Peyer's patch (tissue), 4 donors: ENCODE data around the gene SPTB. TPM values are rescaled to one million over a fixed set of nuclear protein-coding genes. Genes with fewer than 3 reads are reported as not detected.
A peak's percentile ranks its signal among the peaks of the same experiment; 100 is the strongest.

Source experiments
- DNase-seq, 3 donors: peaks; one replicate each; pipeline ENCODE4 v3.0.0-alpha.2; 2017 to 2019
- H3K27ac ChIP-seq, 4 donors: fragments of 200-600 bp; sonication (generic); one replicate each; pipeline ENCODE4 v1.5.1; 2016 to 2019
- H3K27me3 ChIP-seq, 2 donors: fragments of 200-600 bp; sonication (generic); one replicate each; pipeline ENCODE4 v1.5.1; 2019
- H3K36me3 ChIP-seq, 3 donors: fragments of 200-600 bp; sonication (generic); one replicate each; pipeline ENCODE4 v1.5.1; 2016 to 2019
- H3K4me1 ChIP-seq, 4 donors: fragments of 200-600 bp; sonication (generic); one replicate each; pipeline ENCODE4 v1.5.1; 2016 to 2019
- H3K4me3 ChIP-seq, 4 donors: fragments of 200-600 bp; sonication (generic); 1 replicate in 3 of 4; 2 replicates in 1 of 4; pipeline ENCODE4 v1.5.1; 2016 to 2019; ENCODE audit warnings: mild to moderate bottlenecking in 1 of 4
- H3K9me3 ChIP-seq, 4 donors: fragments of 200-600 bp; sonication (generic); one replicate each; pipeline ENCODE4 v1.5.1; 2016 to 2019; ENCODE audit warnings: mild to moderate bottlenecking in 1 of 4
- CTCF ChIP-seq, 6 experiments: fragments of 450-650 bp in 4 of 6; fragments of 200-600 bp in 2 of 6; sonication (generic) in 1 of 6; IDR thresholded peaks; one replicate each; pipeline ENCODE4 v1.5.1; 2017 to 2019; ENCODE audit warnings: antibody characterized with exemption in 6 of 6, mild to moderate bottlenecking in 3 of 6, moderate library complexity in 1 of 6
- POLR2A ChIP-seq, 2 donors: fragments of 450-650 bp; IDR thresholded peaks; one replicate each; pipeline ENCODE4 v1.5.1; 2017; ENCODE audit warnings: antibody characterized with exemption in 2 of 2, mild to moderate bottlenecking in 2 of 2, moderate library complexity in 2 of 2
- total RNA-seq, 4 donors: library from RNA; depleted of rRNA; stranded (reverse); fragments of >200 nt; gene quantifications; one replicate each; pipeline ENCODE4 v1.1.0, GENCODE V29; 2016

The SPTB gene
- total RNA-seq, 4 donors from 2014 or later: 0.57 to 2.5 (median 0.94) TPM; not detected in 1

- Histone ChIP-seq H3K27me3 (no peaks in the 10 kb centered on the region), H3K27ac (peak overlapping the region in 3 of 4 donors; percentile 74 to 87 (median 79)), H3K36me3 (no peaks in the 10 kb centered on the region), H3K9me3 (no peaks in the 10 kb centered on the region), H3K4me1 (peaks cover 5 to 54% (median 9%) of the 10 kb centered on the region in 4 donors), H3K4me3 (peak overlapping the region in 2 of 4 donors; percentile 68 to 95)
- TF ChIP-seq POLR2A (IDR thresholded peaks at IDR 0.05) (no peak), CTCF (IDR thresholded peaks at IDR 0.05) (no peak)
- peak in 1 of 3 donors; percentile 38 for DNase-seq
These were observed 173.6 kb downstream of the SPTB start for GRCh38 chr14:64706119-64706592.

GRCh38 chr14:64705381-64706118 lies 174.2 kb downstream of the SPTB start:
- Histone ChIP-seq H3K27ac (peak overlapping the region; percentile 74 to 87 (median 78)), H3K4me1 (peaks cover 5 to 54% (median 9%) of the 10 kb centered on the region in 4 donors), H3K9me3 (no peaks in the 10 kb centered on the region), H3K4me3 (peak overlapping the region; percentile 49 to 95 (median 60)), H3K27me3 (no peaks in the 10 kb centered on the region), H3K36me3 (no peaks in the 10 kb centered on the region)
- TF ChIP-seq POLR2A (IDR thresholded peaks at IDR 0.05): no peak
- no peak for TF ChIP-seq CTCF (IDR thresholded peaks at IDR 0.05)
- DNase-seq: peak in 1 of 3 donors; percentile 65

DNA sequence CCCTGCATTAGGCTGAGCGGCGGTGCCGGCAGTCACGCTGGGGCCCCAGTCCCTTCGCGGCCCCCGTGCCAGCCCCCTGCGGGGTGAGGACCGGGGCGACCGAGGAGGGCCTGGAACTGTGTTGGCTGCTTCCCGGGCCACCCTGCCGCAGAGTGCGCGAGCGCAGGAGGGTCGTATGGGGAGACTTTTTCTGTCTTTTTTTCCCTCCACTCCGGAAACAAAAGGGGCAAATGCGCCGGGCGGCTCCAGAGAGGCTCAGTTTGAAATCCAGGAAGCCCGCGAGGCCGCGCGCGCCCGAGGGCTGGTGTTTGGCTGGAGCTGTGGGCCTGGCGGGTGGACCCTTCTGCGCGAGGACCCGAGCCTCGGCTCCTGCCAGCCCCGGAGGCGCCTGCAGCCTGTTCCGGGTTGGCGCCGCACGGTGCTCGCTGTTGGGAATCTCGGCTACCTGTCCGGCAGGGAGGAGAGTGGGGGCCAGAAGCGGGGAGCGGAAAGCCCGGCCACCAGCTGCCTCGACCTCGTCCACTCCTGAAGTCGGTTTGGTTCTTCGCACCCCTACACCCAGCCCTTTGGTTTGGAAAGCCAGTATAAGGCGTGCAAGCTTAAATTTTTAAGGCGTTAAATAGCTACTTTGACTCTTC lies 174.8 kb downstream of the SPTB start:
- no peaks in the 10 kb centered on the region for H3K36me3 ChIP-seq
- no peaks in the 10 kb centered on the region for H3K27me3 ChIP-seq
- H3K4me1 ChIP-seq: peaks cover 5 to 54% (median 9%) of the 10 kb centered on the region in 4 donors
- DNase-seq: peak in 2 of 3 donors; percentile 53 to 72
- H3K9me3 ChIP-seq: no peaks in the 10 kb centered on the region
- H3K27ac ChIP-seq: peak overlapping the region; percentile 74 to 87 (median 78)
- TF ChIP-seq CTCF (IDR thresholded peaks at IDR 0.05) (no peak), POLR2A (IDR thresholded peaks at IDR 0.05) (no peak)
- peak overlapping the region; percentile 49 to 95 (median 60) for H3K4me3 ChIP-seq

GRCh38 chr14:64704143-64704742 lies 175.5 kb downstream of the SPTB start, which contains the start of gene PLEKHG3:
Gene PLEKHG3, plus strand, starts transcription at chr14:64704424. Its CDS starts 23,208 bp downstream, at chr14:64727632.
- Histone ChIP-seq H3K4me1 (peaks cover 6 to 57% (median 10%) of the 10 kb centered on the region in 4 donors), H3K27ac (peak within 1 kb of the TSS; percentile 74 to 87 (median 78)), H3K4me3 (peak within 1 kb of the TSS; percentile 49 to 95 (median 60)), H3K27me3 (no peaks in the 10 kb centered on the region), H3K9me3 (no peaks in the 10 kb centered on the region), H3K36me3 (no peaks in the 10 kb centered on the region)
- TF ChIP-seq POLR2A (IDR thresholded peaks at IDR 0.05) (peak; percentile 56 to 64), CTCF (IDR thresholded peaks at IDR 0.05) (no peak)
- DNase-seq: peak in 2 of 3 donors; percentile 82 to 89

DNA sequence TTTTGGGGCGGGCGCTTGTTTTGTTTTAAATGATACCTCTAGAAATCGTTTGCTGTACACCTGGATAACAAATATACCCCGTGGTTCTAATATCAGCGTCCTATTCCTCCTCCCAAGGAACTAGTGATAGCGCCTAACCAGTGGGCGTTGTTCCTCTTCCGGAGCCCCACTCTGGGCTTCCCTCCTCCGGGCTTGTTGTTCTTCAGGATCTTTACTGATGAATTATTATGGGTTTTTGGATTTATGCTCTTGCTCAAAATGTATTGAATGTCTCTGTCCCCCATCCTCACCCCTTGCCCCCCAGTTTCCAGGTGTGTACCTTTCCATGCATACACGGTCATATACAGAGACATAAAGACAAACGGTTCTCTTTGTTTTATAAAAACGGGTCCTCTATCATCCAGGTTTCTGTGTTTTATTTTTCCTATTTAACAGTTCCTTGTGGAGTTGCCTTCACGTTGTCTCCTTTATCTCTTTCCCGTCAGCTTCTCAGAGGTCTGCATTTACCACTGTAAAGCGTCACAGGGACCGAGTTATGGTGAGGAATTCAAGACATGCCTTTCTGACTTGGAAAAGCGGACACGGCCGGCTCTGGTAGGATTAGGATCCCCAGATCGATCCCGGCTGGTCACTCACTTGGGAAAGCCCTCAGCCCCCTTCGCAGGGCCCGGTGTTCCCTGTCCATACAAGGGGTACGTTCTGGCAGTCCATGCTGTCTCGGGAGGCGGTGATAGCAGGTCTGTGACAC lies 176.1 kb downstream of the SPTB start:
- no peak for DNase-seq
- Histone ChIP-seq H3K36me3 (no peaks in the 10 kb centered on the region), H3K27ac (peak overlapping the region; percentile 30 to 87 (median 76)), H3K27me3 (no peaks in the 10 kb centered on the region), H3K4me1 (peaks cover 7 to 60% (median 11%) of the 10 kb centered on the region in 4 donors), H3K4me3 (peak overlapping the region; percentile 49 to 95 (median 60)), H3K9me3 (no peaks in the 10 kb centered on the region)
- TF ChIP-seq CTCF (IDR thresholded peaks at IDR 0.05): no peak
- TF ChIP-seq POLR2A (IDR thresholded peaks at IDR 0.05): no peak
